Measurements from ENCODE around the gene BORCS8. TPM values are rescaled to one million over a fixed set of nuclear protein-coding genes. Genes with fewer than 3 reads are reported as not detected.

Gene BORCS8
- total and polyA plus RNA-seq, 9 donors, result 7.8 to 16.6 (median 11.9) TPM

Other genes with a start within 250 kb of the BORCS8 start
- 47.3 TPM for gene SUGP2, start 158.6 kb downstream of the BORCS8 start, total RNA-seq
- 10 to 100 TPM; 47.5 to 82.0 (median 60.4) TPM for gene SUGP2, start 158.6 kb downstream of the BORCS8 start, polyA plus RNA-seq (ENCODE audit: insufficient read depth in 1 of 8, insufficient read length in 8 of 8, low replicate concordance in 1 of 8)
- gene ARMC6, start 158.5 kb downstream of the BORCS8 start, total RNA-seq, result 20.9 TPM
- gene ARMC6, start 158.5 kb downstream of the BORCS8 start, polyA plus RNA-seq (ENCODE audit: insufficient read depth in 1 of 8, insufficient read length in 8 of 8, low replicate concordance in 1 of 8), result 10 to 100 TPM; 25.2 to 31.9 (median 30.0) TPM
- 5.9 TPM for gene SLC25A42, start 128.2 kb downstream of the BORCS8 start, total RNA-seq
- 10 to 100 TPM in 4 of 8 donors, 1 to 10 TPM in 4; 8.7 to 12.2 (median 9.9) TPM for gene SLC25A42, start 128.2 kb downstream of the BORCS8 start, polyA plus RNA-seq (ENCODE audit: insufficient read depth in 1 of 8, insufficient read length in 8 of 8, low replicate concordance in 1 of 8)
- 18.5 TPM for gene TMEM161A, start 53.7 kb downstream of the BORCS8 start, total RNA-seq
- 10 to 100 TPM; 18.5 to 36.4 (median 24.5) TPM for gene TMEM161A, start 53.7 kb downstream of the BORCS8 start, polyA plus RNA-seq (ENCODE audit: insufficient read depth in 1 of 8, insufficient read length in 8 of 8, low replicate concordance in 1 of 8)
- gene MEF2B, start 21.9 kb downstream of the BORCS8 start, total RNA-seq, result 0.98 TPM
- gene MEF2B, start 21.9 kb downstream of the BORCS8 start, polyA plus RNA-seq (ENCODE audit: insufficient read depth in 1 of 8, insufficient read length in 8 of 8, low replicate concordance in 1 of 8), result 1 to 10 TPM in 6 of 8 donors, under 1 TPM in 2; 0.33 to 3.7 (median 1.4) TPM
- 125 TPM for gene RFXANK, start 106 bp upstream of the BORCS8 start, total RNA-seq
- 10 to 100 TPM; 57.1 to 84.2 (median 71.0) TPM for gene RFXANK, start 106 bp upstream of the BORCS8 start, polyA plus RNA-seq (ENCODE audit: insufficient read depth in 1 of 8, insufficient read length in 8 of 8, low replicate concordance in 1 of 8)
- gene NR2C2AP, start 11.3 kb upstream of the BORCS8 start, total RNA-seq, result 11.8 TPM
- gene NR2C2AP, start 11.3 kb upstream of the BORCS8 start, polyA plus RNA-seq (ENCODE audit: insufficient read depth in 1 of 8, insufficient read length in 8 of 8, low replicate concordance in 1 of 8), result 10 to 100 TPM in 5 of 8 donors, 1 to 10 TPM in 3; 7.5 to 13.1 (median 11.0) TPM
- 0.22 TPM for gene NCAN, start 19.8 kb upstream of the BORCS8 start, total RNA-seq
- under 1 TPM; 0.07 to 0.27 (median 0.09) TPM for gene NCAN, start 19.8 kb upstream of the BORCS8 start, polyA plus RNA-seq (ENCODE audit: insufficient read depth in 1 of 8, insufficient read length in 8 of 8, low replicate concordance in 1 of 8)
- gene TM6SF2, start 81.1 kb upstream of the BORCS8 start, total RNA-seq, result 1.3 TPM
- 1 to 10 TPM; 1.8 to 6.7 (median 2.4) TPM for gene TM6SF2, start 81.1 kb upstream of the BORCS8 start, polyA plus RNA-seq (ENCODE audit: insufficient read depth in 1 of 8, insufficient read length in 8 of 8, low replicate concordance in 1 of 8)
- gene SUGP1, start 128.4 kb upstream of the BORCS8 start, total RNA-seq, result 22.2 TPM
- gene SUGP1, start 128.4 kb upstream of the BORCS8 start, polyA plus RNA-seq (ENCODE audit: insufficient read depth in 1 of 8, insufficient read length in 8 of 8, low replicate concordance in 1 of 8), result 10 to 100 TPM; 32.4 to 43.9 (median 37.5) TPM
- gene MAU2, start 128.7 kb upstream of the BORCS8 start, total RNA-seq, result 28.9 TPM
- gene MAU2, start 128.7 kb upstream of the BORCS8 start, polyA plus RNA-seq (ENCODE audit: insufficient read depth in 1 of 8, insufficient read length in 8 of 8, low replicate concordance in 1 of 8), result 10 to 100 TPM; 29.0 to 67.8 (median 41.3) TPM
- gene GATAD2A, start 213.5 kb upstream of the BORCS8 start, total RNA-seq, result 25.1 TPM
- gene GATAD2A, start 213.5 kb upstream of the BORCS8 start, polyA plus RNA-seq (ENCODE audit: insufficient read depth in 1 of 8, insufficient read length in 8 of 8, low replicate concordance in 1 of 8), result 10 to 100 TPM; 40.7 to 62.2 (median 50.2) TPM

Measured in muscle of leg (tissue), 9 donors.